ENCODE results near the gene SAMD14. TPM values are rescaled to one million over a fixed set of nuclear protein-coding genes. Genes with fewer than 3 reads are reported as not detected.

SAMD14 gene
- total RNA-seq, 1 experiment from 2014 or later: 5.9 TPM

DNA sequence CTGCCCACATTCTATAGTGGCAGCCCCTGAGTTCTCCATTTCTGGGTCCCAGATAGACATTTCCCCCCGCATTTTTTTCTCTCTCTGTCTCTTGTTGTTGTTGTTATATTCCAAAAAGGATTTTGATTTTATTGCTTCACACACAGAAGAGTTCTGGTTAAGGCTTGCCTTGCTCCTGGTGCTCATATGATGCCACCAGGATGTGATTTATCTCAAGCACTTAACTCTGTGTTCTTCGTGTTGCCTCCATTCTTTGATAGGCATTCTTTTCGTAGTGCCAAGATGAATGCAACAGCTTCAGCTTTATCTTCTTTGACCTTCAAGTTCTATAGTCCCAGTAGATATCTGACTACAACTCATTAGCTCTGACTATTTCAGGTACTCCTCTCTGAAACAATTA, 64.9 kb downstream of the SAMD14 start:
- ChIA-PET CTCF (interaction anchor here (0.9 to 1.7 kb wide), 5 partner anchors 9 to 68 kb away, joined by 3 to 12 read pairs (median 3); partner anchors contain the start of gene ITGA3), POLR2A (no interaction called here)
- Mint-ChIP-seq H3K27ac (0 out of 2 replicates have a peak overlapping the region, but pooled peaks have one; percentile 6), H3K4me1 (peaks cover 3% of the 10 kb centered on the region), H3K4me3 (no peak overlapping the region), H3K9me3 (no peaks in the 10 kb centered on the region), H3K27me3 (ENCODE audit: low read depth) (no peaks in the 10 kb centered on the region), H3K36me3 (peaks cover 11% of the 10 kb centered on the region; the same call in 1 of the 2 replicates)
- ATAC-seq: no peak
- DNase-seq (ENCODE audit: low spot score): no peak
- TF ChIP-seq ZNF396 (CRISPR knock-in tag; IDR thresholded peaks at IDR 0.05; ENCODE audit: borderline replicate concordance) (no peak), MXD4 (CRISPR knock-in tag; IDR thresholded peaks at IDR 0.05; ENCODE audit: borderline replicate concordance) (no peak), SMAD3 (CRISPR knock-in tag; IDR thresholded peaks at IDR 0.05; ENCODE audit: borderline replicate concordance) (no peak), ELF4 (CRISPR knock-in tag; IDR thresholded peaks at IDR 0.05; ENCODE audit: low read depth) (no peak), KAT7 (CRISPR knock-in tag; IDR thresholded peaks at IDR 0.05; ENCODE audit: borderline replicate concordance) (no peak), ZNF219 (CRISPR knock-in tag; IDR thresholded peaks at IDR 0.05; ENCODE audit: borderline replicate concordance) (no peak), JUN (CRISPR knock-in tag; IDR thresholded peaks at IDR 0.05) (no peak), ATF1 (CRISPR knock-in tag; IDR thresholded peaks at IDR 0.05) (no peak)
- TF ChIP-seq, protein P1, sequence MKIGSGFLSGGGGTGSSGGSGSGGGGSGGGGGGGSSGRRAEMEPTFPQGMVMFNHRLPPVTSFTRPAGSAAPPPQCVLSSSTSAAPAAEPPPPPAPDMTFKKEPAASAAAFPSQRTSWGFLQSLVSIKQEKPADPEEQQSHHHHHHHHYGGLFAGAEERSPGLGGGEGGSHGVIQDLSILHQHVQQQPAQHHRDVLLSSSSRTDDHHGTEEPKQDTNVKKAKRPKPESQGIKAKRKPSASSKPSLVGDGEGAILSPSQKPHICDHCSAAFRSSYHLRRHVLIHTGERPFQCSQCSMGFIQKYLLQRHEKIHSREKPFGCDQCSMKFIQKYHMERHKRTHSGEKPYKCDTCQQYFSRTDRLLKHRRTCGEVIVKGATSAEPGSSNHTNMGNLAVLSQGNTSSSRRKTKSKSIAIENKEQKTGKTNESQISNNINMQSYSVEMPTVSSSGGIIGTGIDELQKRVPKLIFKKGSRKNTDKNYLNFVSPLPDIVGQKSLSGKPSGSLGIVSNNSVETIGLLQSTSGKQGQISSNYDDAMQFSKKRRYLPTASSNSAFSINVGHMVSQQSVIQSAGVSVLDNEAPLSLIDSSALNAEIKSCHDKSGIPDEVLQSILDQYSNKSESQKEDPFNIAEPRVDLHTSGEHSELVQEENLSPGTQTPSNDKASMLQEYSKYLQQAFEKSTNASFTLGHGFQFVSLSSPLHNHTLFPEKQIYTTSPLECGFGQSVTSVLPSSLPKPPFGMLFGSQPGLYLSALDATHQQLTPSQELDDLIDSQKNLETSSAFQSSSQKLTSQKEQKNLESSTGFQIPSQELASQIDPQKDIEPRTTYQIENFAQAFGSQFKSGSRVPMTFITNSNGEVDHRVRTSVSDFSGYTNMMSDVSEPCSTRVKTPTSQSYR (CRISPR knock-in tag; IDR thresholded peaks at IDR 0.05): no peak
- TF ChIP-seq, protein P2, sequence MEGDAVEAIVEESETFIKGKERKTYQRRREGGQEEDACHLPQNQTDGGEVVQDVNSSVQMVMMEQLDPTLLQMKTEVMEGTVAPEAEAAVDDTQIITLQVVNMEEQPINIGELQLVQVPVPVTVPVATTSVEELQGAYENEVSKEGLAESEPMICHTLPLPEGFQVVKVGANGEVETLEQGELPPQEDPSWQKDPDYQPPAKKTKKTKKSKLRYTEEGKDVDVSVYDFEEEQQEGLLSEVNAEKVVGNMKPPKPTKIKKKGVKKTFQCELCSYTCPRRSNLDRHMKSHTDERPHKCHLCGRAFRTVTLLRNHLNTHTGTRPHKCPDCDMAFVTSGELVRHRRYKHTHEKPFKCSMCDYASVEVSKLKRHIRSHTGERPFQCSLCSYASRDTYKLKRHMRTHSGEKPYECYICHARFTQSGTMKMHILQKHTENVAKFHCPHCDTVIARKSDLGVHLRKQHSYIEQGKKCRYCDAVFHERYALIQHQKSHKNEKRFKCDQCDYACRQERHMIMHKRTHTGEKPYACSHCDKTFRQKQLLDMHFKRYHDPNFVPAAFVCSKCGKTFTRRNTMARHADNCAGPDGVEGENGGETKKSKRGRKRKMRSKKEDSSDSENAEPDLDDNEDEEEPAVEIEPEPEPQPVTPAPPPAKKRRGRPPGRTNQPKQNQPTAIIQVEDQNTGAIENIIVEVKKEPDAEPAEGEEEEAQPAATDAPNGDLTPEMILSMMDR (IDR thresholded peaks at IDR 0.05): no peak

DNA sequence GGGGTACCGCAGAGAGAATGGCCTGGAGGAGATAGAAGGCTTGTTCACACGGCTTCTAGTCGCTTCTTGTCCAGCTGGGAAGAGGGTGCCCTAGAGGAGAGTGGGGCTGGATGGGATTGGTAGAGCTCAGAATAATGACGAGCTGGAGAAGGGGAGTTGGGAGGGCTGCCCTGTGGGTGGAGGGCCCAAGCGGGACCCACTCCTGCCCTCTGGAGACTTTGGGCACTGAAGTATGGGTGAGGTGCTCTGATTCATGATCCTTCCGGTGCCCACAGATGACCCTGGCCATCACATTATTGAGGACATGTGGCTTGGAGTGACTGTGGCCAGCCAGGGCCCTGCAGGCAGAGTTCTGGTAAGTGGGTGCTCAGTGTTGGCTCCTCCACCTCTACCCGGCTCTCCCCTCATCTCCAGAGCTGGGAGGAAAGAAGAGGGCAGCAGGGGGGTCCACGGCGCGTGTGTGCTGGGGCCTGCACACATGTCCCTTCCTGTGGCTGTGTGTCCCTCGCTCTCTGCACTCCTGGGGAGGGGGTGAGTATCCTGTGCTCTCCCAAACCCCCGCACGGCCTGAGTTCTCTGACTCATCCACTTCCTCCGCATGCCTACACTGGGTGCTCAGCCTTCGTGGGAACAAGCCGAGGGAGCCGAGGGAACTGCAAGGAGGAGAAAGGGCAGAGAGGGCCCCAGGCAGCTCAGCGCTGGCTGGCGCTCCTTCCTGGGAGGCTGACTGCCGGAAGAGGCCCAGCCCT, 65.5 kb downstream of the SAMD14 start:
- Mint-ChIP-seq H3K27ac (peak overlapping the region; percentile 27; the same call in 1 of the 2 replicates), H3K36me3 (peaks cover 7% of the 10 kb centered on the region; the same call in 1 of the 2 replicates), H3K9me3 (no peaks in the 10 kb centered on the region), H3K4me1 (peaks cover 5% of the 10 kb centered on the region), H3K27me3 (ENCODE audit: low read depth) (no peaks in the 10 kb centered on the region), H3K4me3 (no peak overlapping the region)
- CTCF ChIA-PET: interaction anchor here (0.7 to 1.7 kb wide), 5 partner anchors 8 to 68 kb away, joined by 3 to 12 read pairs (median 3); partner anchors contain the start of gene ITGA3
- no peak for DNase-seq (ENCODE audit: low spot score)
- ATAC-seq: peak; percentile 61
- POLR2A ChIA-PET: no interaction called here
- no peak for TF ChIP-seq TEAD1 (CRISPR knock-in tag; IDR thresholded peaks at IDR 0.05)
- TF ChIP-seq, protein P3, sequence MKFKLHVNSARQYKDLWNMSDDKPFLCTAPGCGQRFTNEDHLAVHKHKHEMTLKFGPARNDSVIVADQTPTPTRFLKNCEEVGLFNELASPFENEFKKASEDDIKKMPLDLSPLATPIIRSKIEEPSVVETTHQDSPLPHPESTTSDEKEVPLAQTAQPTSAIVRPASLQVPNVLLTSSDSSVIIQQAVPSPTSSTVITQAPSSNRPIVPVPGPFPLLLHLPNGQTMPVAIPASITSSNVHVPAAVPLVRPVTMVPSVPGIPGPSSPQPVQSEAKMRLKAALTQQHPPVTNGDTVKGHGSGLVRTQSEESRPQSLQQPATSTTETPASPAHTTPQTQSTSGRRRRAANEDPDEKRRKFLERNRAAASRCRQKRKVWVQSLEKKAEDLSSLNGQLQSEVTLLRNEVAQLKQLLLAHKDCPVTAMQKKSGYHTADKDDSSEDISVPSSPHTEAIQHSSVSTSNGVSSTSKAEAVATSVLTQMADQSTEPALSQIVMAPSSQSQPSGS (CRISPR knock-in tag; IDR thresholded peaks at IDR 0.05; ENCODE audit: borderline replicate concordance, low read depth): no peak
- TF ChIP-seq SP1 (CRISPR knock-in tag; conservative IDR thresholded peaks at IDR 0.05): no peak
- TF ChIP-seq, protein P4, sequence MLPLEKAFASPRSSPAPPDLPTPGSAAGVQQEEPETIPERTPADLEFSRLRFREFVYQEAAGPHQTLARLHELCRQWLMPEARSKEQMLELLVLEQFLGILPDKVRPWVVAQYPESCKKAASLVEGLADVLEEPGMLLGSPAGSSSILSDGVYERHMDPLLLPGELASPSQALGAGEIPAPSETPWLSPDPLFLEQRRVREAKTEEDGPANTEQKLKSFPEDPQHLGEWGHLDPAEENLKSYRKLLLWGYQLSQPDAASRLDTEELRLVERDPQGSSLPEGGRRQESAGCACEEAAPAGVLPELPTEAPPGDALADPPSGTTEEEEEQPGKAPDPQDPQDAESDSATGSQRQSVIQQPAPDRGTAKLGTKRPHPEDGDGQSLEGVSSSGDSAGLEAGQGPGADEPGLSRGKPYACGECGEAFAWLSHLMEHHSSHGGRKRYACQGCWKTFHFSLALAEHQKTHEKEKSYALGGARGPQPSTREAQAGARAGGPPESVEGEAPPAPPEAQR (CRISPR knock-in tag; IDR thresholded peaks at IDR 0.05): no peak
- TF ChIP-seq, protein P5, sequence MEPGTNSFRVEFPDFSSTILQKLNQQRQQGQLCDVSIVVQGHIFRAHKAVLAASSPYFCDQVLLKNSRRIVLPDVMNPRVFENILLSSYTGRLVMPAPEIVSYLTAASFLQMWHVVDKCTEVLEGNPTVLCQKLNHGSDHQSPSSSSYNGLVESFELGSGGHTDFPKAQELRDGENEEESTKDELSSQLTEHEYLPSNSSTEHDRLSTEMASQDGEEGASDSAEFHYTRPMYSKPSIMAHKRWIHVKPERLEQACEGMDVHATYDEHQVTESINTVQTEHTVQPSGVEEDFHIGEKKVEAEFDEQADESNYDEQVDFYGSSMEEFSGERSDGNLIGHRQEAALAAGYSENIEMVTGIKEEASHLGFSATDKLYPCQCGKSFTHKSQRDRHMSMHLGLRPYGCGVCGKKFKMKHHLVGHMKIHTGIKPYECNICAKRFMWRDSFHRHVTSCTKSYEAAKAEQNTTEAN (CRISPR knock-in tag; IDR thresholded peaks at IDR 0.05): no peak
- TF ChIP-seq JUN (CRISPR knock-in tag; IDR thresholded peaks at IDR 0.05): no peak
- no peak for TF ChIP-seq TP53 (CRISPR knock-in tag; IDR thresholded peaks at IDR 0.05)
- no peak for TF ChIP-seq ESRRA (CRISPR knock-in tag; IDR thresholded peaks at IDR 0.05; ENCODE audit: borderline replicate concordance)
- no peak for TF ChIP-seq CBFB (CRISPR knock-in tag; IDR thresholded peaks at IDR 0.05; ENCODE audit: low read depth)
- TF ChIP-seq, protein P6, sequence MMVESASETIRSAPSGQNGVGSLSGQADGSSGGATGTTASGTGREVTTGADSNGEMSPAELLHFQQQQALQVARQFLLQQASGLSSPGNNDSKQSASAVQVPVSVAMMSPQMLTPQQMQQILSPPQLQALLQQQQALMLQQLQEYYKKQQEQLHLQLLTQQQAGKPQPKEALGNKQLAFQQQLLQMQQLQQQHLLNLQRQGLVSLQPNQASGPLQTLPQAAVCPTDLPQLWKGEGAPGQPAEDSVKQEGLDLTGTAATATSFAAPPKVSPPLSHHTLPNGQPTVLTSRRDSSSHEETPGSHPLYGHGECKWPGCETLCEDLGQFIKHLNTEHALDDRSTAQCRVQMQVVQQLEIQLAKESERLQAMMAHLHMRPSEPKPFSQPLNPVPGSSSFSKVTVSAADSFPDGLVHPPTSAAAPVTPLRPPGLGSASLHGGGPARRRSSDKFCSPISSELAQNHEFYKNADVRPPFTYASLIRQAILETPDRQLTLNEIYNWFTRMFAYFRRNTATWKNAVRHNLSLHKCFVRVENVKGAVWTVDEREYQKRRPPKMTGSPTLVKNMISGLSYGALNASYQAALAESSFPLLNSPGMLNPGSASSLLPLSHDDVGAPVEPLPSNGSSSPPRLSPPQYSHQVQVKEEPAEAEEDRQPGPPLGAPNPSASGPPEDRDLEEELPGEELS (CRISPR knock-in tag; IDR thresholded peaks at IDR 0.05): no peak
- TF ChIP-seq SMAD4 (CRISPR knock-in tag; IDR thresholded peaks at IDR 0.05): no peak
- no peak for TF ChIP-seq EMX1 (CRISPR knock-in tag; IDR thresholded peaks at IDR 0.05)
- TF ChIP-seq CREB1 (CRISPR knock-in tag; IDR thresholded peaks at IDR 0.05): no peak

Measured in WTC11 (cell line).